T47D (cell line): ENCODE results near the gene ACACB.

Source experiments
- DNase-seq, 2 experiments: peaks; one replicate each; pipeline versions ENCODE4 v3.0.0 to v3.0.0-alpha.2; 2011 to 2012; ENCODE audit warnings: low read depth in 1 of 2, low spot score in 1 of 2
- JUND ChIP-seq: IDR thresholded peaks from 2 replicates; pipeline ENCODE4 v1.6.1; 2012; ENCODE audit warnings: low read depth
- in situ Hi-C: cut with HindIII; loops from 2 replicates; pipeline ENCODE4 v1.10.0; 2016; ENCODE audit warnings: low sequenced_read_pairs, low pct_unique_long_range_greater_than_20kb

ACACB gene

DNA sequence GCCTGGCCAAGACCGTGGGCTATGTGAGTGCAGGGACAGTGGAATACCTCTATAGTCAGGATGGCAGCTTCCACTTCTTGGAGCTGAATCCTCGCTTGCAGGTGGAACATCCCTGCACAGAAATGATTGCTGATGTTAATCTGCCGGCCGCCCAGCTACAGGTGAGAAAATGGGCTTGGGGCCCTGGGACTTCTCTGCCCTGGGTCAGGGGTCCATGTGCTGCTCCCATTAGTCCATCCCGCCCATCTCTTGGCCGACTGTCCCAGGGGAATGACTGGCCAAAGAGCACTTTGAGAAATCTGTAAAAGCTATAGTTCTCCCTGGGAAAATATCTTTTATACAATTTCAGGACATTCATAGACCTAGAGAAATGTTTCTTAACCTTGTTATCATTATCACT lies 63.5 kb downstream of the ACACB start:
- in situ Hi-C loops = no loop called here
- TF ChIP-seq JUND = no peak
- DNase-seq = no peak

- no peak for TF ChIP-seq JUND
- no peak for DNase-seq
- in situ Hi-C loops = no loop called here
Measured at GRCh38 chr12:109182041-109182839, 65.9 kb downstream of the ACACB start.

- in situ Hi-C loops = no loop called here
- no peak for TF ChIP-seq JUND
- no peak for DNase-seq
Measured at GRCh38 chr12:109185441-109185840, 69.1 kb downstream of the ACACB start.

- no peak for DNase-seq
- in situ Hi-C loops = no loop called here
- no peak for TF ChIP-seq JUND
Measured at GRCh38 chr12:109186993-109187653, 70.7 kb downstream of the ACACB start.

DNA sequence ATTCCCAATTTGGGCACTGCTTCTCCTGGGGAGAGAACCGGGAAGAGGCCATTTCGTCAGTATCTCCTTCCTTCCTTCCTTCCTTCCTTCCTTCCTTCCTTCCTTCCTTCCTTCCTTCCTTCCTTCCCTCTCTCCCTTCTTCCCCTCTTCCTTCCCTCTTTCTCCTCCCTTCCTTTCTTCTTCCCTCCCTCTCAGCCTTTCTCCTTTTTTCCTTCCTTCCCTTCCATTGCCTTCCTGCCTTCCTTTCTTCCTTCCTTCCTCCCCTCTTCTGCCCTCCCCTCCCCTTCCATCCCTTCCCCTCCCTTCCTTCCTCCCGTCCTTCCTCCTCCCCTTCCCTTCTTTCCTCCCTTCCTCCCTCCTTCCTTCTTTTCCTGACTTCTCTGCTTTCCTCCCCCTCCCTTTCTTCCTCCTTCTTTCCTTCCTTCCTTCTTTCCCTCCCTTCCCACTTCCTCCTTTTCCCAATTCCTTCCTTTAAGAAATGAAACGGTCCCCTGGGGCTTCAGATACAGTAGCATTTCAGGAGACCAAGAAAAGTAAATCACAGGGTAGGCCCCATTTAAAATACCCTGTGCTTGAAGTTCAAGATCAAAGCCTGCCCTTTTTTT lies 71.8 kb downstream of the ACACB start:
- DNase-seq = no peak
- TF ChIP-seq JUND = no peak
- in situ Hi-C loops = no loop called here

GRCh38 chr12:109189291-109189690 lies 72.9 kb downstream of the ACACB start:
- TF ChIP-seq JUND = no peak
- DNase-seq = no peak
- in situ Hi-C loops = no loop called here

DNA sequence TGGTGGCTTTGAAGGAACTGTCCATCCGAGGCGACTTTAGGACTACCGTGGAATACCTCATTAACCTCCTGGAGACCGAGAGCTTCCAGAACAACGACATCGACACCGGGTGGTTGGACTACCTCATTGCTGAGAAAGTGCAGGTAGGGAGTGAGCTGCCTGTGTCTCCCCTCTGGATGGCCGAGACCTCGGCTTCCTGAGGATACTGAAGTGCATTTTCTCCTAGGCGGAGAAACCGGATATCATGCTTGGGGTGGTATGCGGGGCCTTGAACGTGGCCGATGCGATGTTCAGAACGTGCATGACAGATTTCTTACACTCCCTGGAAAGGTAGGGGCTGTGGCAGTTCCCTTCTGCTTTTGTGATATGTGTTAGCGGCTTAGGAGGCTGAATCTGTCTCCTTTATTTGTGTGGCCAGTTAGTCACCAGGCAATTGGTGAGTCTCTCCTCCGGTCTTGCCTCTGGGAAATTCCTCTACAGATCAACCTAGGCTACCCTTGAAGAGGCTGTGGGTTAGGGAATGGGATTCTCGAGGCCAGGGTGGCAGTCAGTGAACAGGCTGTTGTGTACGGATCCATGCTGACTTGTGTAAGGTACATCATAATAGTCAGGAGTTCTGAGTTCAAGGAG lies 75.3 kb downstream of the ACACB start:
- in situ Hi-C loops = no loop called here
- no peak for TF ChIP-seq JUND
- DNase-seq = no peak

- TF ChIP-seq JUND = no peak
- no peak for DNase-seq
- in situ Hi-C loops = no loop called here
Measured at GRCh38 chr12:109192358-109192757, 76.0 kb downstream of the ACACB start.

- no peak for DNase-seq
- in situ Hi-C loops = no loop called here
- no peak for TF ChIP-seq JUND
Measured at GRCh38 chr12:109193896-109194295, 77.5 kb downstream of the ACACB start.

DNA sequence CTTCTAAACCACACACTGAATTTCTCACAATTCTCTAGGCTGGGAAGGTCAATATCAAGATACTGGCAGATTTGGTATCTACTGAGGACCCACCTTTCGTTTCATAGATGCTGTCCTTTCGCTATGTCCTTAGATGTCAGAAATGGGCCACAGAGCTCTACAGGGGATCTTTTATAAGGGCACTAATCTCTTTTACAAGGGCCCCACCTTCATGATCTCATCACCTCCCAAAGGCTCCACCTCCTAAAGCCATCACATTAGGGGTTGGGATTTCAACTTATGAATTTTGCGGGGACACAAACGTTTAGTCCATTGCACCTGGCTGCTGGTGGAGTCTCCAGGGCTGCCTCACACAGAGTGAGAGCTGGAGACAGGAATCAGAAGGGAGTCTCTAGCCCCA lies 79.9 kb downstream of the ACACB start:
- TF ChIP-seq JUND = no peak
- in situ Hi-C loops = no loop called here
- DNase-seq = no peak

GRCh38 chr12:109197327-109197726 lies 80.9 kb downstream of the ACACB start:
- in situ Hi-C loops = no loop called here
- TF ChIP-seq JUND = no peak
- DNase-seq = no peak

DNA sequence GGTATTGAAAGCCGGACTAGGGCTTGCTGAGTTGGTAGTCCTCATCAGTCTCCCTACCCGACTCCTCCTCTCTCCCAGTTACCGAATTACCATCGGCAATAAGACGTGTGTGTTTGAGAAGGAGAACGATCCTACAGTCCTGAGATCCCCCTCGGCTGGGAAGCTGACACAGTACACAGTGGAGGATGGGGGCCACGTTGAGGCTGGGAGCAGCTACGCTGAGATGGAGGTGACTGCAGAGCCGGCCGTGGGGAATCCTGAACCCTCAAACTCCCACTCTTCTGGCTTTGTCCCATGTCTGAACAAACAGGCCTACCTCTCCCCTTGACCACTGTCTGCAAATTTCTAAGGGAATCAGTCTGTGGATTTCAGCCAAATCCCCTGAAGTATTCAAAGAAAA lies 82.9 kb downstream of the ACACB start:
- DNase-seq = no peak
- no peak for TF ChIP-seq JUND
- in situ Hi-C loops = no loop called here
